Fibroblast of peridontal ligament (primary cell): ENCODE measurements around the gene IQCH.

Source experiments
- DNase-seq: peaks from one replicate; pipeline ENCODE4 v3.0.0-alpha.2; 2010; ENCODE audit errors: extremely low read depth

The IQCH gene

DNA sequence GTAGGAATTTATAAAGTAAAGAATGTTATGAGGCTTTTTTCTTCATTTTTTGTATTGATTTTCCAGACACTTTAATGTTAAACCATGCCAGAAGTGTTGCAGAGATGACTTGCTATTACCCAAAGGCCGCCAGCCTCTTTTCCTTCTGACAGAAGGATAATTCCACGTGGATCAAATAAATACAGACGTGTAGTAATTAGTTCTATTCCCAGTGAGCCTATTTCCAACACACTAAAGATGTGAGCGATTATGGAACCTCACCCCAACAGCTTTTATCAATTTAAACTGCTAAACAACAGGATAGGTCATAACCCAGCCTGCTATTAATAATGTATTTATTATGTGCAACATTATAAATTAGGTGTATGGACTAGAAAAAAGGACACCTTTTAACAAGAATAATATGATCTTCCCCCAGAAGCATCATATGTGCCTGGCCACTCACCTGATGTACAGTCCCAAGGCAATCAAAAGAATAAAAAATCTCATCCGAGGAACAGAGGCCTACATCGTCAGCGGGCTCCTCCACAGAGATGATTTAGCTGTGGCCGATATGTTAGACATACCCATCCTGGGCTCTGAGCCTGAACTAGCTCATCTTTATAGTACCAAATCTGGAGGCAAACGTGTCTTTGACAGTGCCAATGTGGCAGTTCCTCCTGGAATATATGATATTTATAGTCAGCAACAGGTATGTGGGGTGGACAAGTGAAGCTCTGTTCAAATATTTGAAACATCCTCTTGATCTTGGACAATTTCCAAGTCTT is 140.5 kb downstream of the IQCH start:
- DNase-seq: no peak

DNA sequence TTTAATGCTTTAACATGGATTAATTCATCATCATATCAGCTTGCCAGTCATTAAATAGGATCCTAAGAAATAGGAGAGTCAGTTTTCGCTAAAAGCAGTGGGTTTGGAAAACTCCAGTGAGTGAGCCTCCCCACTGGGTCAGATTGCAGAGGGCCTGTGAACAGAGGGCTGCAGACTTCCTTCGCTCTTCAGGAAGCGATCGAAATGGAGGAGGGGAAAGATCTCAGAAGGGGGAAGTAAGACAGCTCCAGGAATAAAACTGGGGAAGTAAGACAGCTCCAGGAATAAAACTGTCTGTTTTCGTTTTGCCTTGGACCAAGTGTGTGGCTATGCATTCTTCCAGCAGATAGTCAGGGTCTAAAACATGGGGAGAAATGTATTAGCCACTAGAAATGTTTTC is 141.5 kb downstream of the IQCH start:
- DNase-seq: no peak

DNA sequence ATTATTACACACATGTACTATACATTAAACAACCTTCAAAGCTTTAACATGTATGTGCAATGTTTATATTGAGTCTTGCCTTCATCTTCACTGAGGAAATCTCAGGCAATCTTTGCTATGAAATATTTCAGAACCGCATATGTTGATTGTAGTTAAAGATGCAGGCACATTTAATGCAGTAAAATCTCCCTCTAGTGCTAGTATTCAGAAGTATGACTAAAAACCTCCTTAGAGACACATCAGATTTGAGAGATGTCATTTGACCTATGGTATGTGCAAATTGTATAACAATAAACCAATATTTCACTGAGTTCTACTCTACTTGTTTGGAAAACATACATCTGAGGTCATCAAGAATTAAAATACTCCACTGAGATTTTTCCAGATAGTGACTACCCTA is 142.6 kb downstream of the IQCH start:
- peak; percentile 24 for DNase-seq

GRCh38 chr15:67399925-67400324 is 145.3 kb downstream of the IQCH start:
- no peak for DNase-seq

- DNase-seq: no peak
Measured at GRCh38 chr15:67400890-67401289, 146.3 kb downstream of the IQCH start.

GRCh38 chr15:67401336-67401735 is 146.8 kb downstream of the IQCH start:
- DNase-seq: no peak

GRCh38 chr15:67403428-67404154 is 149.0 kb downstream of the IQCH start:
- DNase-seq: no peak

GRCh38 chr15:67405208-67406191 is 150.9 kb downstream of the IQCH start:
- peak; percentile 78 for DNase-seq

DNA sequence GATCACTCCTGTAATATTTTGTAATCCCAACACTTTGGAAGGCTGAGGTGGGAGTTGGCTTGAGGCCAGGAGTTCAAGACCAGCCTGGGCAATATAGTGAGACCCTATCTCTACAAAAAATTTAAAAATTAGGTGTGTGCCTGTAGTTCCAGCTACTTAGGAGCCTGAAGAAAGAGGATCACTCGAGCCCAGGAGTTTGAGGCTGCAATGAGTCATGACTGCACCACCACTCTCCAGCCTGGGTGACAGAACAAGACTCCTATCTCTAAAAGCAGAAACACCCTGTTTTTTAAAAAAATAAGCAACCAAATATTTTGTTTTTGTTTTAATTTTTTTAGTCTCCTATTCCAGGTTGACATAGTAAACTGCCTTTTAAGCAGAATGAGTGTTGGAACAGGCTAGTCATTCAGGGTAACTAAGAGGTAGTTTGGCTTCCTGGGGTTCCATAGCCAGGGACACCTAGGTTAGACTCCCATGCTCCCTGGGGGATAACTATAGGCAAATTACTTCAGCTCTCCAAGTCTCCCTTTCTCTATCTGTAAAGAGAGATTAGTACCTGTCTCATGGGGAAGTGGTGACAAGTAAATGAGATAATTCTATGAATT is 151.8 kb downstream of the IQCH start:
- DNase-seq: no peak

- no peak for DNase-seq
Measured at GRCh38 chr15:67407786-67408185, 153.2 kb downstream of the IQCH start.

GRCh38 chr15:67409175-67409574 is 154.6 kb downstream of the IQCH start:
- DNase-seq: no peak

- no peak for DNase-seq
Measured at GRCh38 chr15:67411486-67411885, 156.9 kb downstream of the IQCH start.

- peak; percentile 52 for DNase-seq
Measured at GRCh38 chr15:67413770-67414390, 159.3 kb downstream of the IQCH start.

DNA sequence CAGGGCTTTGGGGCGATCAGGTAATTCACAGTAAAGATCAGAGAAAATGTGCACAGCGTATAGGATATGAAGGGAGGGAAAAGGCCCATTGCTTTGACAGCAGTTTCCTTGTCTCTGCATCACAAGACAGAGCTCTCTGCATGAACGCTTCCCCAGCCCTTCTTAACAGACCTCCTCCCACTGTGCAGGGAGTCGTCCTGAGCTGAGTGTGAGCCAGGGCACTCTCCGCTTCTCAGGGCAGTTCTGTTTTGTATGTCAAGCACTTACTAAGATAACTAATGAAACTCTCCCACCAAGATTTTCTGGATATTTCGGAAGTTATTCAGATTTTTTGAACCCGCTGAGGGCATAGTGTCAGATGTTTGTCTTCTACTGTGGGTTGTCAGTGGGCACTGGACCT is 160.6 kb downstream of the IQCH start:
- no peak for DNase-seq

- no peak for DNase-seq
Measured at GRCh38 chr15:67416891-67417290, 162.3 kb downstream of the IQCH start.

GRCh38 chr15:67419705-67420104 is 165.1 kb downstream of the IQCH start:
- no peak for DNase-seq

- DNase-seq: no peak
Measured at GRCh38 chr15:67420137-67420536, 165.6 kb downstream of the IQCH start.

DNA sequence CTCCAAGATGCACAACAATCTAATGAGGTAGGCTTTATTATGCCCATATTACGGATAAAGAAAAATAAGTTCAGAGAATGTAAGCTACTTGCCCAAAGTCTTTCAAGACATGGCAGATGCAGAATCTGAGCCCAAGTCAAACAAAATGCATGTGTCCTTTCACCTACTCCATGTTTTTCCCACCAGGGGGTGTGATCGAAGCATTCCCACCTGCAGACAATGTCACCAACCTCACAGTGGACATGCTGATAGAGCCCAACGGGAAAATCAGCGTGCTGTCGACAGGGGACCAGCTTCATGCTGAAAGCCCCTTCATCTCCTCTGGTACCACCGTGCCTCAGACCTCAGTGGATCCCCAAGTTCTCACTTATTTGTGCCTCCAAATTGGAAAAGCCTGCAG is 166.5 kb downstream of the IQCH start:
- no peak for DNase-seq

DNA sequence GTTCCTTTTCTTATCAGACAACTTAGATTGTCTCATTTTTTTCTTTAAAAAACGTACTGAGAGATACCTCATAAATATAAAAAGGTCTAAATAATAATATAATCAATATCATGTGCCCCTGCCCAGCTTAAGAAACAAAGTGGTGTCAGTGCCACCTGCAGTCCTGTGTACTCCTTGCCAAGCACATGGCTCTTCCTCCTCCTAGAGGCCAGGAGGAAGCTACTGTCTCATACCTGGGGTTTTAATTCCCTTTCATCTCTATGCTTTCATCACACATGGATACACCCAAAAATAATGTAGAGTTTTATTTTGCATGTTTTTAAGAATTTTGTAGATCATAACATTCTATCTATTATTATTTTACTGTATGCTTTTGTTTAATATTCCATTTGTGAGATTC is 167.7 kb downstream of the IQCH start:
- no peak for DNase-seq

- peak; percentile 73 for DNase-seq
Measured at GRCh38 chr15:67433495-67434099, 179.0 kb downstream of the IQCH start.
